Parathyroid adenoma (tissue), 2 donors: ENCODE data around the gene AUH.

ENCODE experiments used
- H2AFZ ChIP-seq: fragments of 300-600 bp; sonication (generic); one replicate; pipeline ENCODE4 v1.7.0; 2017; ENCODE audit warnings: antibody characterized with exemption, mild to moderate bottlenecking
- H3K27ac ChIP-seq: fragments of 300-600 bp; sonication (generic); one replicate; pipeline ENCODE4 v1.7.0; 2017
- H3K27me3 ChIP-seq: fragments of 300-600 bp; sonication (generic); one replicate; pipeline ENCODE4 v1.7.0; 2017; ENCODE audit warnings: low read length; ENCODE audit not compliant: control insufficient read depth, insufficient read depth
- H3K36me3 ChIP-seq: fragments of 300-600 bp; sonication (generic); one replicate; pipeline ENCODE4 v1.7.0; 2017; ENCODE audit warnings: low read length; ENCODE audit not compliant: control insufficient read depth, insufficient read depth
- H3K4me1 ChIP-seq: fragments of 300-600 bp; sonication (generic); one replicate; pipeline ENCODE4 v1.7.0; 2017; ENCODE audit warnings: control low read depth
- H3K4me2 ChIP-seq: fragments of 300-600 bp; sonication (generic); one replicate; pipeline ENCODE4 v1.7.0; 2017; ENCODE audit warnings: low read length
- H3K4me3 ChIP-seq: fragments of 300-600 bp; sonication (generic); one replicate; pipeline ENCODE4 v1.7.0; 2017; ENCODE audit warnings: low read depth, low read length
- H3K79me2 ChIP-seq: fragments of 300-600 bp; sonication (generic); one replicate; pipeline ENCODE4 v1.7.0; 2017; ENCODE audit warnings: control low read depth
- H3K9ac ChIP-seq: fragments of 300-600 bp; sonication (generic); one replicate; pipeline ENCODE4 v1.7.0; 2017; ENCODE audit warnings: mild to moderate bottlenecking
- H3K9me3 ChIP-seq: fragments of 300-600 bp; sonication (generic); one replicate; pipeline ENCODE4 v1.7.0; 2017; ENCODE audit warnings: low read length; ENCODE audit not compliant: control insufficient read depth
- TF ChIP-seq, protein P1 (sequence below): fragments of 300-600 bp; sonication (generic); IDR thresholded peaks from one replicate; pipeline ENCODE4 v1.7.0; 2017; ENCODE audit warnings: antibody characterized with exemption, mild to moderate bottlenecking
- donor health status: primary hyperparathyroidism.

The AUH gene

DNA sequence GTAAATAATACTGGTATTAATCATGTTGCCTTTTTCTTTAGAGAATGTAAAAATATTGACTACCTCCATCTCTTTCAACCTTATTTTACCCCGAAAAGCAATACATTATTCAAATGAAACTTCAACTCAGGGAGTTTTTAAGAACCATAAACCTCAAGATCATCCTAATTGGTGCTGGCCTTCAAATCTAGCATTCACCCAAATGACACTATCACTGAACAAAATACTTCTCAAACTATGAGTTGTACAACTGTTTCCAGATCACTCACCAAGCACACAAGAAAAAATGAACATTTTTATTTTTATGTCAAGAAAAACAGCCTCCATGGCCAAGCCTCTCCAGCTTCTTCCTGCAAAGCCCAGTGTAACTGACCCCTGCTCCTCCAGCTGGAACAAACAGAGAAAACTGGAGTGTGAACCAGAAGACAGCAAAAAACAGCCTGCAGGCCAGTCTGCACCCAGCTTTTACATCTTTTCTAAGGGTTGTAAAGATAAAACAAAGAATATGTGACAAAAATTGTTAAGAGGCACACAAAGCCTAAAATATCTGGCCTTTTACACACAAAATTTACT is 21.2 kb downstream of the AUH start:
- Histone ChIP-seq H3K4me2 (no peak overlapping the region), H3K27me3 (no peaks in the 10 kb centered on the region), H2AFZ (no peak overlapping the region), H3K9ac (no peak overlapping the region), H3K79me2 (peaks cover 2% of the 10 kb centered on the region), H3K27ac (no peak overlapping the region), H3K4me3 (no peak overlapping the region), H3K9me3 (no peaks in the 10 kb centered on the region), H3K4me1 (no peaks in the 10 kb centered on the region), H3K36me3 (no peaks in the 10 kb centered on the region)
- TF ChIP-seq, protein P1, sequence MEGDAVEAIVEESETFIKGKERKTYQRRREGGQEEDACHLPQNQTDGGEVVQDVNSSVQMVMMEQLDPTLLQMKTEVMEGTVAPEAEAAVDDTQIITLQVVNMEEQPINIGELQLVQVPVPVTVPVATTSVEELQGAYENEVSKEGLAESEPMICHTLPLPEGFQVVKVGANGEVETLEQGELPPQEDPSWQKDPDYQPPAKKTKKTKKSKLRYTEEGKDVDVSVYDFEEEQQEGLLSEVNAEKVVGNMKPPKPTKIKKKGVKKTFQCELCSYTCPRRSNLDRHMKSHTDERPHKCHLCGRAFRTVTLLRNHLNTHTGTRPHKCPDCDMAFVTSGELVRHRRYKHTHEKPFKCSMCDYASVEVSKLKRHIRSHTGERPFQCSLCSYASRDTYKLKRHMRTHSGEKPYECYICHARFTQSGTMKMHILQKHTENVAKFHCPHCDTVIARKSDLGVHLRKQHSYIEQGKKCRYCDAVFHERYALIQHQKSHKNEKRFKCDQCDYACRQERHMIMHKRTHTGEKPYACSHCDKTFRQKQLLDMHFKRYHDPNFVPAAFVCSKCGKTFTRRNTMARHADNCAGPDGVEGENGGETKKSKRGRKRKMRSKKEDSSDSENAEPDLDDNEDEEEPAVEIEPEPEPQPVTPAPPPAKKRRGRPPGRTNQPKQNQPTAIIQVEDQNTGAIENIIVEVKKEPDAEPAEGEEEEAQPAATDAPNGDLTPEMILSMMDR = no peak

DNA sequence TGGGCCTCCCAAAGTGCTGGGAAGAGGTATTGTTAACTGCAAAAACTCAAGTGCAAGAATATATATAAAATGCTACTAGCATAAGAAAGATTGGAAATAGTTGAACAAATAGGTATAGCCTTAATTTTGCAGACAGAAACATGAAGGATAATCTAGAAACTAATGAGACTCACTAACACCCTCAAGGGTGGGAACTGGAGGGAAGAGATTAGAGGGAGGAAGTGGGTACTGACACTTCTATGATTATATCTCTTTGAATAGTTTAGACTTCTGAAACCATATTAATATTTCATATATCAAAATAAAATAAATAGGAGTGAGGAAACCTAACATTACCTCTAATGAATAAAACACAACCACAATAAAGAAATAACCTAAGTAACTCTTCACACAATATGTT is 23.0 kb downstream of the AUH start:
- H3K27me3 ChIP-seq = no peaks in the 10 kb centered on the region
- H3K4me2 ChIP-seq = no peak overlapping the region
- TF ChIP-seq, protein P1 = no peak
- H3K4me1 ChIP-seq = no peaks in the 10 kb centered on the region
- no peaks in the 10 kb centered on the region for H3K79me2 ChIP-seq
- H3K27ac ChIP-seq = no peak overlapping the region
- no peak overlapping the region for H3K9ac ChIP-seq
- no peak overlapping the region for H3K4me3 ChIP-seq
- H3K9me3 ChIP-seq = no peaks in the 10 kb centered on the region
- no peak overlapping the region for H2AFZ ChIP-seq
- no peaks in the 10 kb centered on the region for H3K36me3 ChIP-seq

DNA sequence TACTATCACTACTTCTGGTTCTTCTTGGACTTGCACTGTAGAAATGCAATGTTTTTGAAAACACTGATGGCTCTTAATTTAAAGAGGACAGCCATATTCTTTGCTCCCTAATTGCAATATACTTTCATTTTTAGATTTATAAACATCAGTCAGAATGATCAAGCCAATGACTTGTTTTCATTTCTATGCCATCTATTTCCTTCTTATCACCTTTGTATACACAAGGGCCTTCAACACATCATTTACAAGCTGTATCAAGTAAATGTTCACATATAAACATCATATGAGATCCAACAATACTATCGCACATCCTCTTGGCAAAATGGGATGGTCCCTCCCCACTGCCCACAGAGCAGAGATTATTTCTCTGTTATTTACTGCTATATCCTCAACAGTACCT is 24.9 kb downstream of the AUH start:
- Histone ChIP-seq H3K4me2 (no peak overlapping the region), H3K27me3 (no peaks in the 10 kb centered on the region), H3K36me3 (no peaks in the 10 kb centered on the region), H2AFZ (no peak overlapping the region), H3K79me2 (no peaks in the 10 kb centered on the region), H3K9ac (no peak overlapping the region), H3K9me3 (no peaks in the 10 kb centered on the region), H3K4me3 (no peak overlapping the region), H3K4me1 (no peaks in the 10 kb centered on the region), H3K27ac (no peak overlapping the region)
- TF ChIP-seq, protein P1 = no peak

DNA sequence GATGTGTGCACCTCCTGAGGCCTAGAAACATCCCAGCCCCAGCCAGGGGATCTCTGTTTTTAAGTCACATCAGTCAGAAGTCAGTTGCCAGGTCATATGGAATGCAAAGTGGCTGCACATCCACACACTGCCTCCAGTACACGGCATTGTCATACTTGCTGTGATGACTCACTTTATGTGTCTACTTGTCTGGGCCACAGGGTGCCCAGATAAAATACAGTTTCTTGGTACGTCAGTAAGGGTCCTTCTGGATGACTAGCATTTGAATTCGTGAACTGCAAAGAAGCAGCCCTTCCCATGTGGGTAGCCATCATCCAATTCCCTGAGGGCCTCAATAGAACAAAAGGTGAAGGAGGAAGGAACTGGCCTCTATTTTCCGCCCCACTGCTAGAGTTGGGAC is 27.7 kb downstream of the AUH start:
- Histone ChIP-seq H3K4me2 (no peak overlapping the region), H3K79me2 (no peaks in the 10 kb centered on the region), H2AFZ (no peak overlapping the region), H3K4me1 (no peaks in the 10 kb centered on the region), H3K36me3 (no peaks in the 10 kb centered on the region), H3K9ac (no peak overlapping the region), H3K9me3 (no peaks in the 10 kb centered on the region), H3K4me3 (no peak overlapping the region), H3K27me3 (no peaks in the 10 kb centered on the region), H3K27ac (no peak overlapping the region)
- TF ChIP-seq, protein P1 = no peak

DNA sequence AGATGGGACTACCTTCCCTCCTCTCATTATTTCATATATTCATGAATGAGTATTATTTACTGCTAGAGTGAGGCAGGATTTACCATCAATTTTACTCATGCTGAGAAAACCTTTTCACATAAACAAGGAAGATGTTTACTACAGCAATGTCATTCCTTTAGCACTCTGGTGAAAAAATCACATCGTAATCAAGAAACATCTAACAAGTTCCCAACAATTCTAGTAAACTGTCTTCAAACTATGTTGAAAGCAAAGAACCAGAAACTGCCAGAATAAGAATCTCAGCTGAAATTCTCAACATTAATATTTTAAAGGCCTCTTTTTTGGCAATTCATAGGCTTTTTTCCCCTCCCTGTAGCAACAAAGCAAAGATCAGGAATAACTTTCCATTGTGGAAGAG is 28.2 kb downstream of the AUH start:
- Histone ChIP-seq H2AFZ (no peak overlapping the region), H3K4me3 (no peak overlapping the region), H3K36me3 (no peaks in the 10 kb centered on the region), H3K27ac (no peak overlapping the region), H3K79me2 (no peaks in the 10 kb centered on the region), H3K27me3 (no peaks in the 10 kb centered on the region), H3K9me3 (no peaks in the 10 kb centered on the region), H3K4me2 (no peak overlapping the region), H3K9ac (no peak overlapping the region), H3K4me1 (no peaks in the 10 kb centered on the region)
- TF ChIP-seq, protein P1 = no peak
